ACC112 (cell line): ENCODE measurements around the gene USP5.

Source experiments
- H2AFZ ChIP-seq: fragments of 200-600 bp; sonication (generic); one replicate; pipeline ENCODE4 v1.6.0; 2017; ENCODE audit warnings: antibody characterized with exemption, low read length; ENCODE audit not compliant: unreplicated experiment
- H3K27ac ChIP-seq: fragments of 200-600 bp; sonication (generic); 2 replicates; pipeline ENCODE4 v1.5.1; 2014; ENCODE audit warnings: low read depth, mild to moderate bottlenecking, antibody characterized with exemption, low read length, moderate library complexity
- H3K27me3 ChIP-seq: fragments of 200-600 bp; sonication (generic); 2 replicates; pipeline ENCODE4 v1.6.1; 2014; ENCODE audit warnings: mild to moderate bottlenecking, antibody characterized with exemption, low read length, moderate library complexity, mixed read lengths; ENCODE audit not compliant: insufficient read depth
- H3K36me3 ChIP-seq: fragments of 200-600 bp; sonication (generic); 2 replicates; pipeline ENCODE4 v1.6.1; 2016; ENCODE audit warnings: mild to moderate bottlenecking, antibody characterized with exemption, low read length, moderate library complexity, mixed read lengths; ENCODE audit not compliant: insufficient read depth
- H3K4me1 ChIP-seq: fragments of 200-600 bp; sonication (generic); one replicate; pipeline ENCODE4 v1.6.1; 2016; ENCODE audit warnings: low read length, mixed read lengths; ENCODE audit not compliant: insufficient read depth, unreplicated experiment, control insufficient read depth
- H3K4me3 ChIP-seq: fragments of 200-600 bp; sonication (generic); 2 replicates; pipeline ENCODE4 v1.5.1; 2014; ENCODE audit warnings: mild to moderate bottlenecking, low read depth, low read length
- H3K79me2 ChIP-seq: fragments of 200-600 bp; sonication (generic); one replicate; pipeline ENCODE4 v1.6.0; 2016; ENCODE audit warnings: low read length; ENCODE audit not compliant: control insufficient read depth, unreplicated experiment, insufficient read depth

The USP5 gene

GRCh38 chr12:6832125-6832524 is 19.8 kb upstream of the USP5 start:
- H3K4me1 ChIP-seq, result peaks cover 14% of the 10 kb centered on the region
- no peaks in the 10 kb centered on the region for H3K27me3 ChIP-seq
- no peak overlapping the region for H3K4me3 ChIP-seq
- no peak overlapping the region for H3K27ac ChIP-seq
- peaks cover 29% of the 10 kb centered on the region for H3K79me2 ChIP-seq
- peaks cover 13% of the 10 kb centered on the region for H3K36me3 ChIP-seq
- no peak overlapping the region for H2AFZ ChIP-seq

DNA sequence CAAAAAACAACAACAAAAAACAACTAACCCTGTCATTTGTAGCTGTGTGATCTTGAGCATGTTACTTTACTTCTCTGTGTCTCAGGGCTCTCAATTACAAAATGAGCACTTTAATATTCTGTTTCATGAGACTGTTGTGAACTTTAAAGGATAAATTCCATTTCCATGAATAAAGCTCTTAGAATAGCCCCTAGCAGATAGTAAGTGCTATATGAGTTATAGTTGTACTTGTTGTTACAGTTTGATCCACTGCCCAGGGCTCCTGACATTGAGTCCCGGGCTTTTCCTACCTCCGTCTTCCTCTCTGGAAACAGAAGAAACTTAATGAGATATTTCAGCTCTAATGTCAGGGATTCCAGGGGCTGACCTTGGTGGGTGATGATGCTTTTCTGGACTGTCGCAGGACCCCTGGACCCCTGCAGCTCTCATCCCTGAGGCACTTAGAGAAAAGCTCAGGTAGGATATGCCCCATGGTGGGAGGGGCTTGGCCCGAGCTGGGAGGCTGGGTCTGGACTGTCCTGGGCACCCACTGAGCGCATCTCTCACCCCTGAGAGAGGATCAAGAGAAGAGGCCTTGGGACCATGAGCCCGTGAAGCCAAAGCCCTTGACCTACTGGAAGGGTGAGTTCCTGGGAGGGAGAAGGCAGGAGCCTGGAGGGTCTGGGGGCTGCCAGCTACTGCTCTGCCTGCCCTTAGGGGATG is 18.6 kb upstream of the USP5 start:
- no peak overlapping the region for H3K27ac ChIP-seq
- H3K4me1 ChIP-seq, result peaks cover 8% of the 10 kb centered on the region
- H3K79me2 ChIP-seq, result peaks cover 24% of the 10 kb centered on the region
- no peak overlapping the region for H3K4me3 ChIP-seq
- peaks cover 13% of the 10 kb centered on the region for H3K36me3 ChIP-seq
- H2AFZ ChIP-seq, result no peak overlapping the region
- no peaks in the 10 kb centered on the region for H3K27me3 ChIP-seq

DNA sequence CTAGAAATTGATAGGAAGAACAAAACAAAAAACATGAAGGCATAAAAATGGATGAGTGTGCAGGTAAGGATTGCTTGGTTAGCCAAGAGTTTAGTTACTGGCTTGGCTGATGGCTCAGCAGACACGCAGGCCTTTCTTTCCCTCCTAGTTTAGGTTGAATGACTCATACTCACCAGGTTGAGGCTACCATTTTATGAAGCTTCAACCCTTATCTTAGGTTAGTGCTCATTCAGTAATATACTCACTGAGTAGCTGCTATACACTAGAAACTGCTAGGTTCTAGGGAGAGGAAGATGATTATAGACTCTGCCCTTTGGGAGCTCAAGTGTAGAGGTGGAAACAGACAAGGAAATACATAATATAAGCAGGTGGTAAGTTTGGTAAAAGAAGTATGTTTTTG is 17.7 kb upstream of the USP5 start:
- Histone ChIP-seq H3K27me3 (no peaks in the 10 kb centered on the region), H3K4me3 (no peak overlapping the region), H3K27ac (no peak overlapping the region), H3K79me2 (peaks cover 15% of the 10 kb centered on the region), H2AFZ (no peak overlapping the region), H3K4me1 (peaks cover 8% of the 10 kb centered on the region), H3K36me3 (peaks cover 13% of the 10 kb centered on the region)

- H3K27me3 ChIP-seq, result no peaks in the 10 kb centered on the region
- H3K4me3 ChIP-seq, result no peak overlapping the region
- peaks cover 9% of the 10 kb centered on the region for H3K79me2 ChIP-seq
- H3K4me1 ChIP-seq, result peaks cover 5% of the 10 kb centered on the region
- no peak overlapping the region for H3K27ac ChIP-seq
- no peak overlapping the region for H2AFZ ChIP-seq
- peaks cover 13% of the 10 kb centered on the region for H3K36me3 ChIP-seq
These were observed 17.1 kb upstream of the USP5 start for GRCh38 chr12:6834873-6835272.

DNA sequence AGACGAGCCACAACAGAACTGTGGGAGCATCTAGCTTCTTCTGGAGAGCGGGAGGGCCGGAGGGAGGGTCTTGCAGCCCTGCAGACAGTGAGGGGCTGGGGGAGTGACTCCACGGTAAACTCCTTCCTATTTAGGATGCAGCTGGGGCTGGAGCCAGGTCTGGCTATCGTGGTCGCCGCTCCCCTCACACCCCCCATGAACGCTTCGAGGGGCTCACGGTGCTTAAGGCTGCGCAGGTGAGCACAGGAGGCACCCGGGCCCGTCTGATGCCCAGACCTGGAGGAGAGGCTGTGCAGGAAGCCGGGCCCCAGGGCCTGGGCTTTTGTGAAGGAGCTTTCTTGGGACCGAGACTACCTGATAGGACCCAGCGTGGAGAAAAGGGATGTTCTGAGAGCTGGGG is 15.1 kb upstream of the USP5 start:
- no peak overlapping the region for H2AFZ ChIP-seq
- no peak overlapping the region for H3K27ac ChIP-seq
- H3K4me3 ChIP-seq, result no peak overlapping the region
- no peaks in the 10 kb centered on the region for H3K4me1 ChIP-seq
- peaks cover 11% of the 10 kb centered on the region for H3K36me3 ChIP-seq
- no peaks in the 10 kb centered on the region for H3K27me3 ChIP-seq
- H3K79me2 ChIP-seq, result no peaks in the 10 kb centered on the region

- Histone ChIP-seq H3K79me2 (no peaks in the 10 kb centered on the region), H3K36me3 (peaks cover 8% of the 10 kb centered on the region), H3K27ac (no peak overlapping the region), H2AFZ (no peak overlapping the region), H3K4me1 (no peaks in the 10 kb centered on the region), H3K4me3 (no peak overlapping the region), H3K27me3 (no peaks in the 10 kb centered on the region)
These were observed 14.4 kb upstream of the USP5 start for GRCh38 chr12:6837370-6838060.

DNA sequence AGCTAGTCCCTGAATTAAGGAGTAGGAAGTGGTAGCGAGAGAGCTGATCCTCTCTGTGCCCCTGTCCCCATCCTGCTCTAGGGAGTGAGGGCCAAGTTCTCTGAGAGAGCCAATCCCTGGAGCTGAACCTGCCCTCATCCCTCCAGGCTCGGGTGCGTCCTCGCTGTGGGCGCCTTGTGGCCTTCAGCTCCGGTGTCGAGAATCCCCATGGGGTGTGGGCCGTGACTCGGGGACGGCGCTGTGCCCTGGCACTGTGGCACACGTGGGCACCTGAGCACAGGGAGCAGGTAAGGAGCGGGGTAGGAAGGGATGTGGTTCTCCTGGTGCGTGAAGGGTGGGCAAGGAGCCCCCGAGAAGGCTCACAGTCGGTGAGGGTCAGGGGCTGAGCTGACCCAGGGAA is 13.1 kb upstream of the USP5 start:
- Histone ChIP-seq H3K27me3 (no peaks in the 10 kb centered on the region), H3K36me3 (no peaks in the 10 kb centered on the region), H3K79me2 (no peaks in the 10 kb centered on the region), H3K4me3 (no peak overlapping the region), H3K27ac (no peak overlapping the region), H3K4me1 (no peaks in the 10 kb centered on the region), H2AFZ (no peak overlapping the region)

DNA sequence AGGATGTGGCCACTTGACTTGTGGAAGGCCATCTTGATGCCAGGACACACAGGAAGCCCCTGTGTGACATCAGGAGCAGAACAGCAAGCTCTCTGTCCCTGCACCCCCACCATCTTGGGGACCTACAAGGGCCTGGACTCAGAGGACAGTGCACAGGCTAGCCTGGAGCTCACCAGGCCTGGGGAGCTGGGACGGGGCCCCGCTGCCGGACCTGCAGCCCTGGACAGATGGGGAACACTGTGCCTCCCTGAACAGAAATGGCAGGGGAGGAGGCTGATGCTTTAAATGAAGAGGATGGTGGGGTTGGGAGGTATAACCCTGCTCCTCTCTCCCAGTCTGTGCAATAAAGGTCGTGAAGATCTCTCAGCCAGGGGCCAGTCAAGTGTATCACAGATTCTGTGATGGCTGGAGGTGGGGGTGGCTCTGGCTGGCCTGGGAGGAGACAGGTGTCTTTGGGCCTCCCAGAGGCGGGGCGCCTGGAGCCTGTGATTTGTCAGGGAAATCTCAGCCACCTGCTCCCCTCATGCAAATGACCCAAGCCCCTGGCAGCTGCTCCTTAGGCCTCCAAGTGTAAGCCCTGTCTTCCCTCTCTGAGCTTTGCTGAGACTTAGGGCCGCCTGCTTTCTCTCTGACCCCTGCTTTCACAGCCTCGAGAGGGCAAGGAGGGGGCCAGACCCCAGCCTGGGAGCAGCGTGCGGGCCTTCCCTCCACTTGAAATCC is 12.3 kb upstream of the USP5 start:
- Histone ChIP-seq H3K79me2 (no peaks in the 10 kb centered on the region), H3K36me3 (peaks cover 3% of the 10 kb centered on the region), H2AFZ (no peak overlapping the region), H3K27me3 (no peaks in the 10 kb centered on the region), H3K4me3 (no peak overlapping the region), H3K4me1 (no peaks in the 10 kb centered on the region), H3K27ac (no peak overlapping the region)

DNA sequence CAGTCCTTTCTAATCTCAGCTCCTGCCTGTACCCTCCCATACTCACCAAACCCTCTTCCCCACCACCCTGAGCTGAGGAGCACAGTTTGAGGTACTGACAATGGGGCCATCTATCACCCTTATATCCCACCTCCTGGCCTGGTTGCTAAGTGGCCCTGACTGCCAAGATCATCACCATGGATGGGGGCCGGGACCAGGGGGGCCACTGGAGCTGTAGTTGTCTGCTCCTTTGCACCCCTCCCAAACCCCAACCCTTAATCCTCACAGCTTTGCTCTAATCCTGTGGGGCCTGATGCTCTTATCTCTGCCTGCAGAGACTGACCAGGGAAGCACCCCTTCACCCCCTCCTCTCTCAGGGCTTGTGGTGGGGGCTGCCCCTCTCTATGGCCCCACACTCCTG is 11.6 kb upstream of the USP5 start:
- H3K4me1 ChIP-seq, result no peaks in the 10 kb centered on the region
- H3K36me3 ChIP-seq, result peaks cover 8% of the 10 kb centered on the region
- H3K4me3 ChIP-seq, result no peak overlapping the region
- no peaks in the 10 kb centered on the region for H3K27me3 ChIP-seq
- H3K79me2 ChIP-seq, result no peaks in the 10 kb centered on the region
- no peak overlapping the region for H2AFZ ChIP-seq
- H3K27ac ChIP-seq, result no peak overlapping the region

GRCh38 chr12:6840761-6841515 is 11.0 kb upstream of the USP5 start, which contains the start of gene GNB3:
Gene GNB3 (plus strand): TSS chr12:6840925. CDS start chr12:6841288, 363 bp downstream.
- Histone ChIP-seq H3K4me3 (no peak within 1 kb of the TSS), H3K36me3 (peaks cover 9% of the 10 kb centered on the region), H2AFZ (no peak within 1 kb of the TSS), H3K27me3 (no peaks in the 10 kb centered on the region), H3K27ac (no peak within 1 kb of the TSS), H3K79me2 (no peaks in the 10 kb centered on the region), H3K4me1 (no peaks in the 10 kb centered on the region)
